GM12878 (cell line): Measurements from ENCODE around the gene TMEM19. TPM values are rescaled to one million over a fixed set of nuclear protein-coding genes. Genes with fewer than 3 reads are reported as not detected.

Experiments used
- CEBPB ChIP-seq, 2 experiments: fragments of 150-350 bp in 1 of 2; IDR thresholded peaks; 2 replicates each; pipeline ENCODE4 v1.6.1; 2012 to 2014; ENCODE audit warnings: low read depth in 2 of 2, low read length in 2 of 2, borderline replicate concordance in 1 of 2, inconsistent platforms in 1 of 2
- CHD1 ChIP-seq: IDR thresholded peaks from 2 replicates; pipeline ENCODE4 v1.6.1; 2012; ENCODE audit warnings: low read depth, low read length, improper control_type of control experiment
- CHD2 ChIP-seq: IDR thresholded peaks from 2 replicates; pipeline ENCODE4 v1.6.1; 2011; ENCODE audit warnings: low read depth, low read length, improper control_type of control experiment, borderline replicate concordance
- CREB1 ChIP-seq: IDR thresholded peaks from 2 replicates; pipeline ENCODE4 v1.6.1; 2012; ENCODE audit warnings: low read depth, mild to moderate bottlenecking, inconsistent platforms
- FOXM1 ChIP-seq: IDR thresholded peaks from 2 replicates; pipeline ENCODE4 v1.6.1; 2012; ENCODE audit warnings: low read depth, mild to moderate bottlenecking, inconsistent platforms, low read length, moderate library complexity
- GATAD2B ChIP-seq: fragments of 450-650 bp; conservative IDR thresholded peaks from 2 replicates; pipeline ENCODE4 v1.6.1; 2017; ENCODE audit warnings: low read depth, mild to moderate bottlenecking, moderate library complexity
- HDAC2 ChIP-seq: fragments of 200-600 bp; sonication (generic); IDR thresholded peaks from 2 replicates; pipeline ENCODE4 v1.6.1; 2017
- IKZF1 ChIP-seq: fragments of 450-650 bp; conservative IDR thresholded peaks from 2 replicates; pipeline ENCODE4 v1.6.1; 2017; ENCODE audit warnings: antibody characterized with exemption, mild to moderate bottlenecking
- KDM1A ChIP-seq: fragments of 200-600 bp; sonication (generic); IDR thresholded peaks from 2 replicates; pipeline ENCODE4 v1.6.1; 2016; ENCODE audit warnings: borderline replicate concordance
- MEF2A ChIP-seq: IDR thresholded peaks from 2 replicates; pipeline ENCODE4 v1.6.1; 2011; ENCODE audit warnings: low read depth, mild to moderate bottlenecking, low read length, moderate library complexity; ENCODE audit not compliant: insufficient read depth
- MTA3 ChIP-seq: IDR thresholded peaks from 2 replicates; pipeline ENCODE4 v1.6.1; 2012; ENCODE audit warnings: low read length, inconsistent platforms, borderline replicate concordance
- MYC ChIP-seq: IDR thresholded peaks from 2 replicates; pipeline ENCODE4 v1.6.1; 2011; ENCODE audit warnings: mild to moderate bottlenecking, low read length, moderate library complexity, inconsistent platforms; ENCODE audit not compliant: insufficient read depth, insufficient replicate concordance, insufficient read length, severe bottlenecking
- NBN ChIP-seq: fragments of 450-650 bp; IDR thresholded peaks from 2 replicates; pipeline ENCODE4 v1.6.1; 2016
- NFIC ChIP-seq: IDR thresholded peaks from 2 replicates; pipeline ENCODE4 v1.6.1; 2012; ENCODE audit warnings: low read depth, mild to moderate bottlenecking, inconsistent platforms, low read length, moderate library complexity
- NR2C1 ChIP-seq: fragments of 450-650 bp; IDR thresholded peaks from 2 replicates; pipeline ENCODE4 v1.6.1; 2017; ENCODE audit warnings: antibody characterized with exemption, mild to moderate bottlenecking, moderate library complexity
- PAX5 ChIP-seq: IDR thresholded peaks from 2 replicates; pipeline ENCODE4 v1.6.1; 2011; ENCODE audit warnings: low read depth, low read length, borderline replicate concordance
- POU2F2 ChIP-seq: IDR thresholded peaks from 3 replicates; pipeline ENCODE4 v1.6.1; 2011; ENCODE audit warnings: low read depth, mild to moderate bottlenecking, low read length, borderline replicate concordance
- RELA ChIP-seq: fragments of 450-650 bp; IDR thresholded peaks from 2 replicates; pipeline ENCODE4 v1.8.0; 2014; ENCODE audit warnings: borderline replicate concordance; ENCODE audit not compliant: partially characterized antibody
- SMARCA5 ChIP-seq: fragments of 450-650 bp; IDR thresholded peaks from 2 replicates; pipeline ENCODE4 v1.6.1; 2017; ENCODE audit warnings: mild to moderate bottlenecking
- SPI1 ChIP-seq: IDR thresholded peaks from 2 replicates; pipeline ENCODE4 v1.6.1; 2011; ENCODE audit warnings: low read depth, mild to moderate bottlenecking, low read length, moderate library complexity, borderline replicate concordance; ENCODE audit not compliant: insufficient read depth
- SREBF2 ChIP-seq: IDR thresholded peaks from 2 replicates; pipeline ENCODE4 v1.6.1; 2012; ENCODE audit warnings: mild to moderate bottlenecking, low read length
- YBX1 ChIP-seq: fragments of 450-650 bp; IDR thresholded peaks from 2 replicates; pipeline ENCODE4 v1.6.1; 2016; ENCODE audit warnings: antibody characterized with exemption
- ZNF207 ChIP-seq: fragments of 450-650 bp; IDR thresholded peaks from 2 replicates; pipeline ENCODE4 v1.6.1; 2014; ENCODE audit warnings: antibody characterized with exemption, mild to moderate bottlenecking, borderline replicate concordance
- ZNF217 ChIP-seq: fragments of 450-650 bp; IDR thresholded peaks from 2 replicates; pipeline ENCODE4 v1.6.1; 2017; ENCODE audit warnings: antibody characterized with exemption, mild to moderate bottlenecking
- polyA plus RNA-seq, 11 experiments: library from polyadenylated mRNA; depleted of rRNA in 4 of 11; unstranded in 6 of 11; stranded (reverse) in 5 of 11; fragments of >200 nt; fragmentation: Nextera tagmentation in 4 of 11; fragmentation: Illumina TruSeq in 1 of 11; extraction: Ambion mirVana in 4 of 11; extraction: Trizol in 1 of 11; gene quantifications; 1 replicate in 1 of 11; 2 replicates in 10 of 11; pipeline versions ENCODE4 v1.2.1 to v1.2.3, GENCODE V29; 2011 to 2016; ENCODE audit warnings: inconsistent platforms in 2 of 11, missing spikeins in 2 of 11, low read depth in 1 of 11
- total RNA-seq, 4 experiments: library from RNA; depleted of rRNA in 3 of 4; stranded (reverse); fragments of >200 nt in 3 of 4; fragmentation: Illumina TruSeq in 1 of 4; extraction: Trizol in 1 of 4; gene quantifications; 2 replicates each; pipeline versions ENCODE4 v1.2.1 to v1.2.3, GENCODE V29; 2013 to 2021
- TF ChIP-seq, protein P1 (sequence below): IDR thresholded peaks from 2 replicates; pipeline ENCODE4 v1.6.1; 2011; ENCODE audit warnings: borderline replicate concordance, low read depth, mild to moderate bottlenecking, moderate library complexity, low read length; ENCODE audit not compliant: insufficient read depth, poor library complexity, severe bottlenecking
- TF ChIP-seq, protein P2 (sequence below): fragments of 450-650 bp; IDR thresholded peaks from 2 replicates; pipeline ENCODE4 v1.6.1; 2017; ENCODE audit warnings: borderline replicate concordance
- TF ChIP-seq, protein P3 (sequence below): IDR thresholded peaks from 2 replicates; pipeline ENCODE4 v1.6.1; 2011; ENCODE audit warnings: low read depth, low read length, improper control_type of control experiment, borderline replicate concordance

Gene TMEM19
- total and polyA plus RNA-seq, 10 of the 15 experiments (the other 5 are each of a cell fraction or from before 2014, with no cell fraction given) = 26.7 to 54.9 (median 39.3) TPM

DNA sequence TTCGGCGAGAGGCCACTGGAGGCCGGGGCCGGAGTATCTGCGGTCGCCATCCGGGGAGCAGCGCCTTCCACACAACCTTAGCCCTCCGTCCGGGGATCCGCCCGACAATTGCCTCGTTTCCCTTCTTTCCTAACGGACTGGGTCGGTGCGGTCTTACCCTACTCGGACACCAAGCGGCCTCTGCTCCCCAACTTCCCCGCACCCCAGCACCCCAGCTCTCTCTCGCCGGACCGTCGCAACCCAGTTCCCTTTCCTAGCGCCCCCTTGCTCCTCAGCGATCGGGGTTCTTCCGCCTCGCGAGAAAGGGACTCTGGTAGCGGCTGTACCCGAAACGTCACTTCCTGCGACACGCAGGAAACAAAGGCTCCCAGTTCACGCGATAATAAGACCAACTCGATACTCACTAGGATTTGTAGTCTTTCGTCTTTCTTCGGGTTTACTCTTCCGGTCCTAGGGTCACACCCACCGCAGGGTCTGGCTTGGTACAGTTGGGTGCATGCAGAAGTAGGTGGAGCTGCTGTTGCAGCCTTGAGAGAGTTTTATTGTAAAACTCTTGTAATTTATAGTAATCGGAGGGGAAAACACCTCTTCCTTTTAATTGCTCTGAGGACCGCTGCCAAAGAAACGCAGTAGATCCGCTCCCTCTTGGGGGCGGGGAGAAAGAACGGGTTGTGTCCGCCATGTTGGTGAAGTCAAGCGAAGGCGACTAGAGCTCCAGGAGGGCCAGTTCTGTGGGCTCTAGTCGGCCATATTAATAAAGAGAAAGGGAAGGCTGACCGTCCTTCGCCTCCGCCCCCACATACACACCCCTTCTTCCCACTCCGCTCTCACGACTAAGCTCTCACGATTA lies 22.1 kb upstream of the TMEM19 start, which contains the start of the genes THAP2 and ZFC3H1 (continued):
- TF ChIP-seq CHD2 = peak; percentile 99
- TF ChIP-seq KDM1A = no peak
- peak; percentile 65 for TF ChIP-seq SMARCA5
- no peak for TF ChIP-seq CHD1
- TF ChIP-seq NBN = peak; percentile 83
- no peak for TF ChIP-seq MTA3
- peak; percentile 80; the same call in 1 of the 2 replicates for TF ChIP-seq SPI1
- 0 out of 2 replicates have a peak, but pooled peaks have one; percentile 6 for TF ChIP-seq MEF2A
- TF ChIP-seq GATAD2B = no peak; the same call in 1 of the 2 replicates
- TF ChIP-seq, protein P1, sequence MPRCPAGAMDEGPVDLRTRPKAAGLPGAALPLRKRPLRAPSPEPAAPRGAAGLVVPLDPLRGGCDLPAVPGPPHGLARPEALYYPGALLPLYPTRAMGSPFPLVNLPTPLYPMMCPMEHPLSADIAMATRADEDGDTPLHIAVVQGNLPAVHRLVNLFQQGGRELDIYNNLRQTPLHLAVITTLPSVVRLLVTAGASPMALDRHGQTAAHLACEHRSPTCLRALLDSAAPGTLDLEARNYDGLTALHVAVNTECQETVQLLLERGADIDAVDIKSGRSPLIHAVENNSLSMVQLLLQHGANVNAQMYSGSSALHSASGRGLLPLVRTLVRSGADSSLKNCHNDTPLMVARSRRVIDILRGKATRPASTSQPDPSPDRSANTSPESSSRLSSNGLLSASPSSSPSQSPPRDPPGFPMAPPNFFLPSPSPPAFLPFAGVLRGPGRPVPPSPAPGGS = peak; percentile 18
- 0 out of 2 replicates have a peak, but pooled peaks have one; percentile 4 for TF ChIP-seq PAX5
- peak; percentile 58 for TF ChIP-seq IKZF1
- no peak for TF ChIP-seq HDAC2
- TF ChIP-seq, protein P2, sequence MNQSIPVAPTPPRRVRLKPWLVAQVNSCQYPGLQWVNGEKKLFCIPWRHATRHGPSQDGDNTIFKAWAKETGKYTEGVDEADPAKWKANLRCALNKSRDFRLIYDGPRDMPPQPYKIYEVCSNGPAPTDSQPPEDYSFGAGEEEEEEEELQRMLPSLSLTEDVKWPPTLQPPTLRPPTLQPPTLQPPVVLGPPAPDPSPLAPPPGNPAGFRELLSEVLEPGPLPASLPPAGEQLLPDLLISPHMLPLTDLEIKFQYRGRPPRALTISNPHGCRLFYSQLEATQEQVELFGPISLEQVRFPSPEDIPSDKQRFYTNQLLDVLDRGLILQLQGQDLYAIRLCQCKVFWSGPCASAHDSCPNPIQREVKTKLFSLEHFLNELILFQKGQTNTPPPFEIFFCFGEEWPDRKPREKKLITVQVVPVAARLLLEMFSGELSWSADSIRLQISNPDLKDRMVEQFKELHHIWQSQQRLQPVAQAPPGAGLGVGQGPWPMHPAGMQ = peak; percentile 90
- TF ChIP-seq ZNF207 = peak; percentile 45; the same call in 1 of the 2 replicates
- no peak for TF ChIP-seq SREBF2
- no peak for TF ChIP-seq YBX1
- TF ChIP-seq, protein P3, sequence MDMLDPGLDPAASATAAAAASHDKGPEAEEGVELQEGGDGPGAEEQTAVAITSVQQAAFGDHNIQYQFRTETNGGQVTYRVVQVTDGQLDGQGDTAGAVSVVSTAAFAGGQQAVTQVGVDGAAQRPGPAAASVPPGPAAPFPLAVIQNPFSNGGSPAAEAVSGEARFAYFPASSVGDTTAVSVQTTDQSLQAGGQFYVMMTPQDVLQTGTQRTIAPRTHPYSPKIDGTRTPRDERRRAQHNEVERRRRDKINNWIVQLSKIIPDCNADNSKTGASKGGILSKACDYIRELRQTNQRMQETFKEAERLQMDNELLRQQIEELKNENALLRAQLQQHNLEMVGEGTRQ = no peak
- peak; percentile 89 for TF ChIP-seq POU2F2
- TF ChIP-seq RELA = no peak
- TF ChIP-seq NR2C1 = peak; percentile 82
- TF ChIP-seq CREB1 = peak; percentile 96
- TF ChIP-seq CEBPB (IDR thresholded peaks at IDR 0.05; ENCODE audit: borderline replicate concordance in 1 of 2, low read depth in 2 of 2, low read length in 2 of 2) = no peak
- TF ChIP-seq MYC = no peak
- TF ChIP-seq FOXM1 = no peak
- TF ChIP-seq NFIC = no peak; the same call in 1 of the 2 replicates
- TF ChIP-seq ZNF217 = no peak
